NCI-H2029 treated with DMSO at 0.1 percent for 48 hours (cell line): Measurements from ENCODE around the gene USP46.

Source experiments
- DNase-seq: peaks from one replicate; lab custom pipeline; 2025; lab: John Stamatoyannopoulos, UW

The USP46 gene

GRCh38 chr4:52657292-52657617, 1.8 kb downstream of the USP46 start:
- DNase-seq: no peak

DNA sequence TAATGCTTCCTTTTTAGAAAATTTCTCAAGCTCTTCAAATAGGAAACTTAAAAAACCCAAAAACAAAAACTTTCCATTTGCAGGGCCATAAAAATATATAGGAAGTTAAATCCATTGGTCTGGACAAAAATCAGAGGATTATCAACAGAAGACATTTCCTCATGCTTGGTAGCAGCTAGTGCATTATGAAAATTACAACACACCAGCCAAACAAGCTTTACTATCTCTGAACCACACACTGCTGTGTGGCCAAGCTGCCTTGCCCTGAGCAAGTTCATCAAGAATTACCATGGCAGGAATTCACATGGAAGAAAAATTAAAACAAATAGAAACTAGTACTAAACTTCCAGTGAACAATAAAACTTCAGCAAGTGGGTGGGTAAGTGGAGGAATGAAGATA, 3.6 kb downstream of the USP46 start:
- DNase-seq: no peak

DNA sequence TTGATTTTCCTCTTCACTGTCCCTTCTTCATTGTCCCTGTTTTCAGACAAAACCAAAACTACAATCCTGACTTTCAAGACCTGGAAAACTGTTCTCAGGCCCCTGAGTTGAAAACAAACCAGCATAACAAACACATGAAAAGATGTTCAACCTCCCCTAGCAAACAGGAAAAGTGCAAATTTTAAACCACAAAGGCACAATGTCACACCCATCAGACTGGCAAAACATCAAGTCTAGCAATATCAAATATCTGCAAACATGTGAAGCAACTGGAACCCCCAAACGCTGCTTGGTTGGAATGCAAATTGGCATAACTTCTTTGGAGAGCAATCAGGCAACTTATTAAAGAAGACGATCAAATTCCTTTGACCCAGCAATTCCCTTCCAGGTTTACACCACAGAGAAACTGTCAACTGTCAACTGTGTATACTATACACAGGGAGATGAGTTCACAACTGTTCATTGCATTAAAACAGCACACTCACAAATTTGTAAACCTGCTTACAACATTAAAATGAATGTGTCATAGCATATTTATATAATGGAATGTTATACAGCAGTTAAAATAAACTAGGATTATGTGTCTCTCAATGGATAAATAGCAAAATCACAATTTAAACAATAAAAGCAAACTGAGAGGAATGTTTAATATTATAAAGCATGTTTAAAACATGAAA, 7.0 kb downstream of the USP46 start:
- DNase-seq: no peak

DNA sequence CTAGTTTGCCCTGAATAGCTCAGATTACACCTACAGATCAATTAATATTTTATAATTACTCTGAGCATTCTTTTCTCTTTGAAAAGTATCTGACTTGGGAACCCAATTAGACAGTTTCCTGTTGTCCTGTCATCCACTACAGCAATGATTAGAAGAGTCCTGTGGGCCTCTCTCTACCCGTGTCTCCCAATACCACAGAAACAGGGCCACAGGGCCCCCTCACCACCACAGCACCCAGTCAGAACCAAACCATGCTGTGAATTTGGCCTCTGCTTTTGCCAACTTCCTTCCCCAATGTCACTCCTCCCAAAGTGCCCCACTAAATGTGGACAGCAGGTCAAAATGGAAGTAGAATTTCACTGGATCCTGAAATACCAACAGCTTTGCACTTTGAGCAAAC, 10.3 kb downstream of the USP46 start:
- DNase-seq: no peak

- DNase-seq: no peak
Measured at GRCh38 chr4:52646741-52647140, 12.4 kb downstream of the USP46 start.

DNA sequence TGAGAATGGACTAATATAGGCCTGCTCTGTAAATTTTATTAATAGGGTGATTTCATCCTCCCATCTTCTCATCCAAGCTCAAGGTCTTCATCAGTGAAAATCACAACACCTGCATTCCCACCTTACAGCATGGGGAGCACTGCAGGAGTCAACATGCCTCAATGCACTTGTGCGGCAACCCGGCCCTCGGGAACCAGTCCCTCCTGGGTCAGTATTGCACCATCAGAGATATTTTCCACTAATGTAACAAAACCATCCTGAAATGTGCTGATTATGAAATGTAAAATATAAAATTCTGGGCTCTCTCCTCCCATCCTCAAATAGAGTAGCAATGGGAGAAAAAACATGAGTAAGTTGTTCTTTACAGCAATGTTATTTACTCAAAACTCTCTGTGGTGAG, 13.0 kb downstream of the USP46 start:
- DNase-seq: no peak

DNA sequence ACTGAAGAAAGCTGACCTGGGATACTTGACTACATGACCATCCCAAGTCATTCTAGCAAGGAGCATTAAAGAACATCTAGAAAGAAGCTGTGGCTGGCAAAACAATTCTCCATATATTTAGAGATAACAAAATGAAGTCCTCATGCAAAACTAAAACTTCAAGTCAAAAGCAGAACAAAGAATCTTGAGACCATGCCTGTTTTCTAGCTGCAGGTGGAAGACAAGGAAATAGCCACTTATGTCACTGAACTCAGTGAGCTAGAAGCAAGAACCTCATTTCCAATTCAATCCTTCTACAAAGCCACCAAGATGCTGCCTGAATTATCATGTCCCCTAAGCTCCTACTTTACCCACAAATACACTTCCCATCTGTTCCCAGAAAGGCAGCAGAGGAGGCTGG, 13.8 kb downstream of the USP46 start:
- DNase-seq: no peak

- peak; percentile 73 for DNase-seq
Measured at GRCh38 chr4:52643785-52644244, 15.3 kb downstream of the USP46 start.

DNA sequence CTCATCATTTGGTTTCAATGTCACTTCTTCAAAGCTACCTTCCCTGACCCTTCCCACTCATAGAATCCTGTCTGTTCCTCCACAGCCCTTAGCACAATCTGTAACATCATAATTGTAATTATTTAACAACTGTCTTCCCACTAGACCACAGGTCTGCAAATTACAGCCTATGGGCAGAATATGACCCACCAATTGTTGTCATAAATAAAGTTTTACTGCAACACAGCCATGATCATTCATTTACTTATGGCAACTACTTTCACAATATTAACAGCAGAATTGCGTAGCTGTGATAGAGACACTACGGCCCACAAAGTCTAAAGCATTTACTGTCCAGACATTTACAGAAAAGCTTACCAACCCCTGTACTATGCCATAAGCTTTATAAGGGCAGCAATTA, 15.9 kb downstream of the USP46 start:
- DNase-seq: no peak

- no peak for DNase-seq
Measured at GRCh38 chr4:52641854-52642563, 17.1 kb downstream of the USP46 start.

DNA sequence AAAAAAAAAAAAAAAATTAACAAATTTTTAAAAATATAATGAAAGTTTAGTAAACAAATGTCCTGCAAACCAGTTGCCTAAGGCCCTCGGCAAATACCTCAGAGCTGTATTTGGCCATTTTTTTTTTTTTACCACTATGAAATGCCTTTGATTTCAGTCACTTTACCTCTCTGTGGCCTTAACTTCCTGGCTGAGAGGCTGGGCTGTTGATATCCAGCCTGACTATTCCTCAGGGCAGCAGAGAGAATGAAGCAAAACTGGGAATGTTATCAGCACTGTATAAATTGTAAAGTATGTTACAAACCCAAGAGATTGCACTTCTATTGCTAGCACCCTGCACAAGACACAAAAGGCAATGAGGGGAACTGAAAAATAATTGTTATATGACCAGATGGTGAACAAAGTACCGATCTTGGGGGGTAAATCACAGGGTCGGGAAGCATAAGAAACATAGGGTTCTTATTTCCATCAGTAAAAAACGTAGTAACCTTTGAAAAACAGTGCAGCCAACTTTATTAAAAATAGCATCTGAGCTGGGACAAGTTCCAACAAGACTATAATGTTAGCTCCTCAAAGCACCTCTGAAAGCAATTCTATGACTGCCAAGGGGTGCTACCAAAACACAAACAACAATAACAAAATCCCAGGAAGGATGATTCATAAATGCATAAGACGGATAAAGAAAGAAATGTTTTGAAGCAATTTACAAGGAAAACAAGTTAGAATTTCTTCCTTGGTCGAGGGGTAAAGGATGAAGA, 18.1 kb downstream of the USP46 start:
- DNase-seq: no peak

GRCh38 chr4:52638717-52639116, 20.4 kb downstream of the USP46 start:
- DNase-seq: no peak

- no peak for DNase-seq
Measured at GRCh38 chr4:52637116-52637515, 22.0 kb downstream of the USP46 start.

- no peak for DNase-seq
Measured at GRCh38 chr4:52635560-52635959, 23.5 kb downstream of the USP46 start.

DNA sequence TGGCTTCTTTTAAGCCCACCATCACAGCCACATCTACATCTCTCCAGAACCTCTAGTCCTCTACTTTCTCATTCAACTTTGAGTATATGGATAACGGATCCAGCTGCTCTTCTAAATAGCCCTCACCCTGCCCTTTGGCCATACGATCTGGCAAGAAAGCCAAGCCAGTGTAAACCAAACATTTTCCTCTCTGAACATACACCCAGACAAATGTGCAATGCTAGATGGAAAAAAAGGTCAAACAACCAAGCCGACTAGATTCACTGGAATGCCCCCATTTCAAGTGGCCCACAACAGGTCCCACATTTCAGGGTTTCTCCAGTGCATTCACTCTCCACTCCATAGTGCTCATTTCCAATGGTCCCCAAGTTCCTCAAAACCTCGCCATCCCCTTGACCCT, 24.0 kb downstream of the USP46 start:
- no peak for DNase-seq

GRCh38 chr4:52633846-52634245, 25.3 kb downstream of the USP46 start:
- DNase-seq: no peak

DNA sequence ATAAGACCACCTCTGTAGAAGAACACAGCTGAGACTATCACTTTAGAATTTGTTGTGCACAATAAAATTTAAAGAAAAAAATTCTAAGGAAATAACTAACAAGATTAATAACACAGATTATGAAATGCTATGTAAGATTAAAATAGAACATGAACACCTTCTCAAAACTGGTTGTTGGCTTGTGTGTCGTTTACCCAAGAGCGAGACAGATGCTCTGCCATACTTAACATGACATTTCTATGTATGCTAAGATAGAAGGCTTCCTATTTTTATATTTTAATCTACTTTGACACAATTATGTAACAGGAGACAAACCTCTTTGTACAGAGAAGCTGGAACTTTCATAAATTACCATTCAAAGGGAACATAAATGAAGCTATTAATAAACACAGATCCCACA, 30.1 kb downstream of the USP46 start:
- no peak for DNase-seq

DNA sequence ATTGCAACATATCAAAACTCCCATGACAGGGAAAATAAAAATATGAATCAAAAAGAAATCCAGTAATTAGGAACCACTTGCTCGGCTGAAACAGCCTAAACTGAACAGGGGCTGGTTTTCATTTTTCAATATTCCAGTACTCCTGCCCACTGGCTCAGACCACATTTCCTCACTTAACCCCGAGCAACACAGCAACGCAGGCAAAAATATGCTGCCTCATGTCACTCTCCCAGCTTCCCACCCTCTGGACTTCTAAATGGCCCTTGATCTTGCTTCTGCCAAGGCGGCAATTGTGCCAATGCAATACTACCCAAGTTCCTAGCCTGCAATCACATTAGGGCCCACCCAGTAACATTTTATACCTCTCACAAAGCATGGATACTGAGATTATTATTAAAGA, 30.6 kb downstream of the USP46 start:
- no peak for DNase-seq

DNA sequence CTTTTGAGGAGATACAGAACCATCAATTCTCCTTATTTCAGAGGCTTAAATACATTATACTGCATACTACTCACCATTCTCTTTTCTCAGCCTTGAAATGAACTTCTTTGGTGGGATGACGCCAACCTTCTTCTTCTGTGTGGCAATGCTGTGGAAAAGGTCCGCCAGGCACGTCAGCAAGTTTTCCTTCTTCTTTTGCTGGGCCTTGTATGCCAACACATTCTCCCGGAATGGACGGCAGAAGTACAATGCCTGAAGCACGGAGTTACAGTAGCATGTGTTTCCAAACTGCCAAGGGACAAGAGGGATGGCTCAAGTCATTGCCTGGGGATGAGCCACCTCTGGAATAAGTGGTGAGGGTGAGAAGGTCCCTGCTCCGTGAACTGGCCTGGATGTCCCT, 31.2 kb downstream of the USP46 start:
- DNase-seq: no peak

- no peak for DNase-seq
Measured at GRCh38 chr4:52625216-52625615, 33.9 kb downstream of the USP46 start.

DNA sequence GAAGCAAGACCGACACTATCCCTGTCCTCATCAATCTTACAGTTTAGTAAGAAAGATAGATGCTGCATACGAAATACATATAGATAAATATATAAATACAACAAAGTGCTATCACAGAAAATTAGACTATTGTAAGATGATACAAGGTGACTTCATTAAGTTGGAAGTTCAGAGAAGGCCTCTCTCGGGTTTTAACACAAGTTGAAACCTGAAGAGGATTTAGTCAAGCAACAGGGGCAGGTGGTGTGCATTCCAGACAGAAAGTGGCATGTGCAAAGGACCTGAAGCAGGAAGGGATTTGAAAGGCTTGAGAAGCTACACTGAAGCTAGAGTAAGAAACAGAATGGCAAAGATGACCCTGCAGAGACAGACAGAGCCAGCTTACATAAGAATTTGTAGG, 36.5 kb downstream of the USP46 start:
- no peak for DNase-seq

GRCh38 chr4:52621567-52621966, 37.5 kb downstream of the USP46 start:
- no peak for DNase-seq

GRCh38 chr4:52619591-52619931, 39.5 kb downstream of the USP46 start:
- DNase-seq: no peak
